ENCODE results near the gene RASIP1.

Gene RASIP1

DNA sequence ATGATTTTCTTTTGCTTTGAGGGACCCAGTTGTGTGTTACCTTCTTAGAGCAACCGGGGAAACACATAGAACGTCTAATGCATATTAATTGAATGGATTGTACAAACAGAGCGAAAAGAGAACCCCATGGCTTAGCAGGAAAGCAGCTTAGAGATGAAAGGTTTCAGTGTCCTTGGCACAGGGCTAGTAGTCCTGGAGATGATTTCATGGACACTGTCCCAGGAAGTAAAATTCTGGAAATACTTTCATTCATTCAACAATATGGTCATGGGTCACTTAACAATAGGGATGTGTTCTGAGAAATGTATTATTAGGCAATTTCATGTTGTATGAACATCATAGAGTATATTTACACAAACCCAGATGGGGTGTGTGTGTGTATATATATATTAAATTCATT, 54.3 kb downstream of the RASIP1 start:
- Histone ChIP-seq H2AK5ac (ENCODE audit: low read length, severe bottlenecking) (no peak overlapping the region), H3K4me2 (ENCODE audit: low read length, poor library complexity, severe bottlenecking) (no peak overlapping the region), H2BK15ac (ENCODE audit: low read depth, poor library complexity, severe bottlenecking) (no peak overlapping the region), H3K4me1 (ENCODE audit: control insufficient read depth, insufficient read depth, low read depth, low read length) (peaks cover 11% of the 10 kb centered on the region), H4K8ac (ENCODE audit: low read length) (no peak overlapping the region), H3K23ac (ENCODE audit: low read length in 2 of 2) (no peak overlapping the region), H2BK5ac (ENCODE audit: low read depth, low read length, poor library complexity, severe bottlenecking) (no peak overlapping the region), H2AFZ (ENCODE audit: low read depth, low read length) (no peak overlapping the region), H2BK120ac (ENCODE audit: low read depth, low read length) (no peak overlapping the region), H4K91ac (ENCODE audit: low read length) (no peak overlapping the region), H3K4ac (ENCODE audit: low read depth in 1 of 2, low read length in 2 of 2) (no peak overlapping the region), H3K18ac (ENCODE audit: low read depth in 1 of 2, low read length in 2 of 2) (no peak overlapping the region), H3K4me3 (ENCODE audit: insufficient read depth in 1 of 2, low read depth in 1 of 2, low read length in 2 of 2) (no peak overlapping the region), H3K9me3 (ENCODE audit: control insufficient read depth, low read length) (no peaks in the 10 kb centered on the region), H3K9ac (ENCODE audit: low read length) (no peak overlapping the region), H3K27ac (ENCODE audit: low read length, poor library complexity, severe bottlenecking) (no peak overlapping the region), H3K14ac (ENCODE audit: low read length in 2 of 2) (no peak overlapping the region), H2BK12ac (ENCODE audit: low read length in 2 of 2) (no peak overlapping the region), H3K27me3 (ENCODE audit: control insufficient read depth in 1 of 2, insufficient read depth in 1 of 2, low read length in 2 of 2) (peaks cover 5 to 7% of the 10 kb centered on the region in 2 experiments), H3K36me3 (ENCODE audit: control insufficient read depth in 1 of 2, insufficient read depth in 2 of 2, low read depth in 1 of 2, low read length in 2 of 2) (no peaks in the 10 kb centered on the region), H3K79me1 (replicated peaks; ENCODE audit: low read length, poor library complexity, severe bottlenecking) (no peaks in the 10 kb centered on the region)
- 100% methylated on average over 3 of the region's 3 CpGs for WGBS
- DNase-seq = no peak

DNA sequence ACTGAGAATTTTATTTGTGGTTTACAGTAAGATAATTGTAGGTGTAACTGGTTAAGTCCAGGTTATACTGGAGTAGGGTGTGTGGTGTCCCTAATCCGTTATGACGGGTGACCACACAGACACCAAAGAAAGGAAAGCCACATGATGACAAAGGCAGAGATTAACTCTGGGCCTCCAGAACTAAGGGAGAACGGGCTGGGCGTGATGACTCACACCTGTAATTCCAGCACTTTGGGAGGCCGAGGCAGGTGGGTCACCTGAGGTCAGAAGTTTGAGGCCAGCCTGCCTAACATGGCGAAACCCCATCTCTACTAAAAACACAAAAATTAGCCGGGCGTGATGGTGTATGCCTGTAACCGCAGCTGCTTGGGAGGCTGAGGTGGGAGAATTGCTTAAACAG, 54.8 kb downstream of the RASIP1 start:
- 87% methylated on average over 8 of the region's 9 CpGs for WGBS
- no peaks in the 10 kb centered on the region for H3K79me1 ChIP-seq (replicated peaks; ENCODE audit: low read length, poor library complexity, severe bottlenecking)

DNA sequence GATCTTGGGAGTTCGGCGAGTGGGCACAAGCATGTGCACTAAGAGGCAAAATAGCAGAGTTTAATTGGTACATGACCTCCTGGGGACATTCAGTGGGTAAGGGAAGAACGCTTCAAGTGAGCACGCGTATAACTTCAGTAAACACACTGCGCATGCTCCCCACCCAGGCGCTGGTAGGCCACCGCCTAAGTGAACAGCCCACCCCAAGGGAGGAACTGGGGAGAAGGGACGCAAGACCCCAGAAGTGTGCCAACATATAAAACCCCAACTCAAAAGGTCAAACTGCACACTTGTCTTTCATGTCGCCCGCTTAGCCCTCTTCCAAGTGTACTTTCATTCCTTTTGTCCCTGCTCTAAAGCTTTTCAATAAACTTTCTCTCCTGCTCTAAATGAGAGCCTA, 57.1 kb downstream of the RASIP1 start:
- Histone ChIP-seq H2BK5ac (ENCODE audit: low read depth, low read length, poor library complexity, severe bottlenecking) (no peak overlapping the region), H3K79me1 (replicated peaks; ENCODE audit: low read length, poor library complexity, severe bottlenecking) (no peaks in the 10 kb centered on the region), H3K4me1 (ENCODE audit: control insufficient read depth, insufficient read depth, low read depth, low read length) (peaks cover 16% of the 10 kb centered on the region), H3K14ac (ENCODE audit: low read length in 2 of 2) (no peak overlapping the region), H2BK15ac (ENCODE audit: low read depth, poor library complexity, severe bottlenecking) (no peak overlapping the region), H3K4me3 (ENCODE audit: insufficient read depth in 1 of 2, low read depth in 1 of 2, low read length in 2 of 2) (peak overlapping the region in 1 of 2 experiments; percentile 57), H2AFZ (ENCODE audit: low read depth, low read length) (no peak overlapping the region), H3K18ac (ENCODE audit: low read depth in 1 of 2, low read length in 2 of 2) (no peak overlapping the region), H3K9me3 (ENCODE audit: control insufficient read depth, low read length) (no peaks in the 10 kb centered on the region), H2BK120ac (ENCODE audit: low read depth, low read length) (no peak overlapping the region), H3K36me3 (ENCODE audit: control insufficient read depth in 1 of 2, insufficient read depth in 2 of 2, low read depth in 1 of 2, low read length in 2 of 2) (no peaks in the 10 kb centered on the region), H3K4me2 (ENCODE audit: low read length, poor library complexity, severe bottlenecking) (no peak overlapping the region), H4K91ac (ENCODE audit: low read length) (no peak overlapping the region), H4K8ac (ENCODE audit: low read length) (no peak overlapping the region), H3K23ac (ENCODE audit: low read length in 2 of 2) (no peak overlapping the region), H3K27me3 (ENCODE audit: control insufficient read depth in 1 of 2, insufficient read depth in 1 of 2, low read length in 2 of 2) (peaks cover 5 to 8% of the 10 kb centered on the region in 2 experiments), H2BK12ac (ENCODE audit: low read length in 2 of 2) (no peak overlapping the region), H2AK5ac (ENCODE audit: low read length, severe bottlenecking) (no peak overlapping the region), H3K27ac (ENCODE audit: low read length, poor library complexity, severe bottlenecking) (no peak overlapping the region), H3K9ac (ENCODE audit: low read length) (no peak overlapping the region), H3K4ac (ENCODE audit: low read depth in 1 of 2, low read length in 2 of 2) (no peak overlapping the region)
- DNase-seq = no peak
- 72% methylated on average over 11 of the region's 11 CpGs for WGBS

More for the DNA sequence above, 54.8 kb downstream of the RASIP1 start:
- H3K4me1 ChIP-seq (ENCODE audit: control insufficient read depth, insufficient read depth, low read depth, low read length) = peaks cover 15% of the 10 kb centered on the region
- H3K27me3 ChIP-seq (ENCODE audit: control insufficient read depth in 1 of 2, insufficient read depth in 1 of 2, low read length in 2 of 2) = peaks cover 5 to 7% of the 10 kb centered on the region in 2 experiments
- no peak overlapping the region for H2AK5ac ChIP-seq (ENCODE audit: low read length, severe bottlenecking)
- H3K9me3 ChIP-seq (ENCODE audit: control insufficient read depth, low read length) = no peaks in the 10 kb centered on the region
- no peak overlapping the region for H3K27ac ChIP-seq (ENCODE audit: low read length, poor library complexity, severe bottlenecking)
- no peak overlapping the region for H3K9ac ChIP-seq (ENCODE audit: low read length)
- H3K36me3 ChIP-seq (ENCODE audit: control insufficient read depth in 1 of 2, insufficient read depth in 2 of 2, low read depth in 1 of 2, low read length in 2 of 2) = no peaks in the 10 kb centered on the region
- no peak overlapping the region for H3K18ac ChIP-seq (ENCODE audit: low read depth in 1 of 2, low read length in 2 of 2)
- no peak overlapping the region for H2BK12ac ChIP-seq (ENCODE audit: low read length in 2 of 2)
- no peak overlapping the region for H2BK5ac ChIP-seq (ENCODE audit: low read depth, low read length, poor library complexity, severe bottlenecking)
- no peak for DNase-seq
- H3K4ac ChIP-seq (ENCODE audit: low read depth in 1 of 2, low read length in 2 of 2) = no peak overlapping the region
- no peak overlapping the region for H4K8ac ChIP-seq (ENCODE audit: low read length)
- no peak overlapping the region for H3K4me3 ChIP-seq (ENCODE audit: insufficient read depth in 1 of 2, low read depth in 1 of 2, low read length in 2 of 2)
- no peak overlapping the region for H2BK120ac ChIP-seq (ENCODE audit: low read depth, low read length)
- no peak overlapping the region for H2AFZ ChIP-seq (ENCODE audit: low read depth, low read length)
- no peak overlapping the region for H3K4me2 ChIP-seq (ENCODE audit: low read length, poor library complexity, severe bottlenecking)
- no peak overlapping the region for H2BK15ac ChIP-seq (ENCODE audit: low read depth, poor library complexity, severe bottlenecking)
- H3K14ac ChIP-seq (ENCODE audit: low read length in 2 of 2) = no peak overlapping the region
- no peak overlapping the region for H3K23ac ChIP-seq (ENCODE audit: low read length in 2 of 2)
- no peak overlapping the region for H4K91ac ChIP-seq (ENCODE audit: low read length)

DNA sequence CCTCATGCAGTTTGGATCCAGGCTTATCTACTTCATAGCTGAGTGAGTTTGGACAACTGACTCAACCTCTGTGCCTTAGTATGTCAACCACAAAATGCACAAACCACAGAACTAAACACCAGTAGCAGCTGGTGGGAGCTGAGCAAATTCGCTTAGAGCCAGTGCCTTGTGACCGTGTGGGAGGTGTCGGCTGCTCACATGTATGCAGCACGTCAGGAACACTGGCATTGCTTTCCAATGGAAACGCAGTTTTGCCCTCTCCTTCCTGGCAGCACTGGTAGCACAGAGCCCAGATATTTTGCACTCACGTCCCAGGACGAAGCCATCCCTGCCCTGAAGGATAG, 59.3 kb downstream of the RASIP1 start:
- H3K79me1 ChIP-seq (replicated peaks; ENCODE audit: low read length, poor library complexity, severe bottlenecking) = no peaks in the 10 kb centered on the region
- H4K91ac ChIP-seq (ENCODE audit: low read length) = peak overlapping the region; percentile 43
- 76% methylated on average over 7 of the region's 7 CpGs for WGBS
- H3K23ac ChIP-seq (ENCODE audit: low read length in 2 of 2) = no peak overlapping the region
- peak overlapping the region in 1 of 2 experiments; percentile 40 for H3K4ac ChIP-seq (ENCODE audit: low read depth in 1 of 2, low read length in 2 of 2)
- H2AFZ ChIP-seq (ENCODE audit: low read depth, low read length) = no peak overlapping the region
- peak; percentile 89 for DNase-seq
- no peak overlapping the region for H3K18ac ChIP-seq (ENCODE audit: low read depth in 1 of 2, low read length in 2 of 2)
- H3K27ac ChIP-seq (ENCODE audit: low read length, poor library complexity, severe bottlenecking) = no peak overlapping the region
- no peak overlapping the region for H3K4me2 ChIP-seq (ENCODE audit: low read length, poor library complexity, severe bottlenecking)
- peak overlapping the region; percentile 40 for H4K8ac ChIP-seq (ENCODE audit: low read length)
- no peak overlapping the region for H2BK12ac ChIP-seq (ENCODE audit: low read length in 2 of 2)
- H3K4me3 ChIP-seq (ENCODE audit: insufficient read depth in 1 of 2, low read depth in 1 of 2, low read length in 2 of 2) = no peak overlapping the region
- H3K4me1 ChIP-seq (ENCODE audit: control insufficient read depth, insufficient read depth, low read depth, low read length) = peaks cover 16% of the 10 kb centered on the region
- H3K36me3 ChIP-seq (ENCODE audit: control insufficient read depth in 1 of 2, insufficient read depth in 2 of 2, low read depth in 1 of 2, low read length in 2 of 2) = no peaks in the 10 kb centered on the region
- H3K27me3 ChIP-seq (ENCODE audit: control insufficient read depth in 1 of 2, insufficient read depth in 1 of 2, low read length in 2 of 2) = peaks cover 10 to 22% of the 10 kb centered on the region in 2 experiments
- no peaks in the 10 kb centered on the region for H3K9me3 ChIP-seq (ENCODE audit: control insufficient read depth, low read length)
- H2BK15ac ChIP-seq (ENCODE audit: low read depth, poor library complexity, severe bottlenecking) = no peak overlapping the region
- H3K9ac ChIP-seq (ENCODE audit: low read length) = no peak overlapping the region
- H2BK5ac ChIP-seq (ENCODE audit: low read depth, low read length, poor library complexity, severe bottlenecking) = no peak overlapping the region
- no peak overlapping the region for H2BK120ac ChIP-seq (ENCODE audit: low read depth, low read length)
- H2AK5ac ChIP-seq (ENCODE audit: low read length, severe bottlenecking) = no peak overlapping the region
- no peak overlapping the region for H3K14ac ChIP-seq (ENCODE audit: low read length in 2 of 2)
